Stimulated activated naive CD8-positive, alpha-beta T cell treated with anti-CD3 and anti-CD28 coated beads, Interleukin-15, Interleukin-2, amounts not matched to agents 100 U/mL and 50 U/mL, for 24 hours (primary cell): ENCODE results near the gene FAHD2A.
"Not testable (repeated sequence)": the region's sequence is repeated elsewhere in the genome, so short reads cannot be mapped to it uniquely, and the experiment has no call there.

Experiments used
- ATAC-seq: fragments of 150-1000 bp; cut with Tn5 transposase; one replicate; pipeline ENCODE4 v1.10.0; 2021
- DNase-seq: peaks from one replicate; pipeline ENCODE4 v3.0.0; 2021

The FAHD2A gene

GRCh38 chr2:95376311-95377215 is 25.9 kb upstream of the FAHD2A start:
- DNase-seq (no peak), ATAC-seq (no peak)

GRCh38 chr2:95377216-95378123 is 25.0 kb upstream of the FAHD2A start:
- ATAC-seq, result no peak
- DNase-seq, result no peak

- not testable (repeated sequence) for ATAC-seq, DNase-seq
These were observed 24.2 kb upstream of the FAHD2A start for GRCh38 chr2:95378281-95378680.

GRCh38 chr2:95379371-95379831 is 23.1 kb upstream of the FAHD2A start:
- no peak for ATAC-seq
- DNase-seq, result peak; percentile 13

GRCh38 chr2:95380280-95380679 is 22.2 kb upstream of the FAHD2A start:
- no peak for DNase-seq
- ATAC-seq, result no peak

- DNase-seq, result no peak
- ATAC-seq, result no peak
These were observed 21.8 kb upstream of the FAHD2A start for GRCh38 chr2:95380731-95381130.

GRCh38 chr2:95381212-95382191 is 21.0 kb upstream of the FAHD2A start:
- no peak for ATAC-seq
- no peak for DNase-seq

- no peak for ATAC-seq
- DNase-seq, result no peak
These were observed 20.3 kb upstream of the FAHD2A start for GRCh38 chr2:95382192-95382591.

GRCh38 chr2:95382686-95383634 is 19.5 kb upstream of the FAHD2A start:
- DNase-seq (no peak), ATAC-seq (no peak)

- ATAC-seq (no peak), DNase-seq (no peak)
These were observed 18.9 kb upstream of the FAHD2A start for GRCh38 chr2:95383635-95384027.

- ATAC-seq, result no peak
- DNase-seq, result no peak
These were observed 17.5 kb upstream of the FAHD2A start for GRCh38 chr2:95384854-95385569.

GRCh38 chr2:95385570-95385984 is 16.9 kb upstream of the FAHD2A start:
- DNase-seq, result no peak
- no peak for ATAC-seq

- no peak for ATAC-seq
- DNase-seq, result no peak
These were observed 16.5 kb upstream of the FAHD2A start for GRCh38 chr2:95386031-95386430.

- ATAC-seq, result no peak
- DNase-seq, result no peak
These were observed 15.2 kb upstream of the FAHD2A start for GRCh38 chr2:95387358-95387757.

GRCh38 chr2:95388091-95388692 is 14.3 kb upstream of the FAHD2A start:
- DNase-seq (no peak), ATAC-seq (no peak)

- ATAC-seq (no peak), DNase-seq (no peak)
These were observed 13.7 kb upstream of the FAHD2A start for GRCh38 chr2:95388856-95389244.

GRCh38 chr2:95389245-95390119 is 13.0 kb upstream of the FAHD2A start:
- peak; percentile 59 for DNase-seq
- peak; percentile 70 for ATAC-seq

- ATAC-seq, result no peak
- no peak for DNase-seq
These were observed 12.1 kb upstream of the FAHD2A start for GRCh38 chr2:95390272-95390880.
